ENCODE results near the gene DSC3.

- TF ChIP-seq ELF1 (tag; IDR thresholded peaks at IDR 0.05) (no peak), POLR2AphosphoS5 (IDR thresholded peaks at IDR 0.05; ENCODE audit: control insufficient read depth, insufficient read depth, low read depth, low read length) (no peak), REST (IDR thresholded peaks at IDR 0.05; ENCODE audit: borderline replicate concordance) (no peak), REST (CRISPR knock-in tag; IDR thresholded peaks at IDR 0.05; ENCODE audit: low read depth) (no peak), HDAC6 (IDR thresholded peaks at IDR 0.05; ENCODE audit: low read depth, low read length) (no peak)
These were observed 96.8 kb downstream of the DSC3 start for GRCh38 chr18:30945761-30946160.
